ENCODE measurements around the gene SLC38A5. TPM values are rescaled to one million over a fixed set of nuclear protein-coding genes. Genes with fewer than 3 reads are reported as not detected.
A peak's percentile ranks its signal among the peaks of the same experiment; 100 is the strongest.

Gene SLC38A5
- total RNA-seq, 1 donor from 2014 or later = 2.6 TPM

DNA sequence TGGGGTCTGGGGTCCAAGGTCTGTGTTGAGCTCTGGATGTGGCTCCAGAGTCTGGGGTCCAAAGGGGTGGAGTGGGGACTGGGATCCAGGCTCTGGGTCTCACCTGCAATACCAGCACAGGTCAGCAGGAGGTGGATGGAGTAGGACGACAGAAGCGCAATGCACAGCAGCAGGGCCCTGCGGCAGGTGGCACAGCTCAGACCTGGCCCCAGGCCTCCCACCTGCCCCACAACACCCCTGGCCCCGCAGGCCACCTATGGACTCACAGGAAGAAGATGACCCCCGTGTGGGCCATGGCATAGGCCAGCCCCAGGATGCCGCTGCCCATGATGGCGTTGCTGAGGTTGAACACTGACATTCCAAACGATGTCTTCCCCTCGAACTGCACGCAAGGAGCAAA, 3.4 kb downstream of the SLC38A5 start:
- DNase-seq (ENCODE audit: low spot score) = no peak
- TF ChIP-seq, protein P1, sequence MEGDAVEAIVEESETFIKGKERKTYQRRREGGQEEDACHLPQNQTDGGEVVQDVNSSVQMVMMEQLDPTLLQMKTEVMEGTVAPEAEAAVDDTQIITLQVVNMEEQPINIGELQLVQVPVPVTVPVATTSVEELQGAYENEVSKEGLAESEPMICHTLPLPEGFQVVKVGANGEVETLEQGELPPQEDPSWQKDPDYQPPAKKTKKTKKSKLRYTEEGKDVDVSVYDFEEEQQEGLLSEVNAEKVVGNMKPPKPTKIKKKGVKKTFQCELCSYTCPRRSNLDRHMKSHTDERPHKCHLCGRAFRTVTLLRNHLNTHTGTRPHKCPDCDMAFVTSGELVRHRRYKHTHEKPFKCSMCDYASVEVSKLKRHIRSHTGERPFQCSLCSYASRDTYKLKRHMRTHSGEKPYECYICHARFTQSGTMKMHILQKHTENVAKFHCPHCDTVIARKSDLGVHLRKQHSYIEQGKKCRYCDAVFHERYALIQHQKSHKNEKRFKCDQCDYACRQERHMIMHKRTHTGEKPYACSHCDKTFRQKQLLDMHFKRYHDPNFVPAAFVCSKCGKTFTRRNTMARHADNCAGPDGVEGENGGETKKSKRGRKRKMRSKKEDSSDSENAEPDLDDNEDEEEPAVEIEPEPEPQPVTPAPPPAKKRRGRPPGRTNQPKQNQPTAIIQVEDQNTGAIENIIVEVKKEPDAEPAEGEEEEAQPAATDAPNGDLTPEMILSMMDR (IDR thresholded peaks at IDR 0.05) = peak; percentile 35
- Mint-ChIP-seq H3K4me3 (ENCODE audit: unreplicated experiment) (no peak overlapping the region), H3K36me3 (ENCODE audit: low read depth) (peaks cover 3% of the 10 kb centered on the region), H3K27me3 (ENCODE audit: low read depth) (no peaks in the 10 kb centered on the region), H3K27ac (ENCODE audit: unreplicated experiment) (no peak overlapping the region), H3K4me1 (ENCODE audit: low read depth) (peaks cover 16% of the 10 kb centered on the region), H3K9me3 (ENCODE audit: low read depth) (peaks cover 2% of the 10 kb centered on the region)

DNA sequence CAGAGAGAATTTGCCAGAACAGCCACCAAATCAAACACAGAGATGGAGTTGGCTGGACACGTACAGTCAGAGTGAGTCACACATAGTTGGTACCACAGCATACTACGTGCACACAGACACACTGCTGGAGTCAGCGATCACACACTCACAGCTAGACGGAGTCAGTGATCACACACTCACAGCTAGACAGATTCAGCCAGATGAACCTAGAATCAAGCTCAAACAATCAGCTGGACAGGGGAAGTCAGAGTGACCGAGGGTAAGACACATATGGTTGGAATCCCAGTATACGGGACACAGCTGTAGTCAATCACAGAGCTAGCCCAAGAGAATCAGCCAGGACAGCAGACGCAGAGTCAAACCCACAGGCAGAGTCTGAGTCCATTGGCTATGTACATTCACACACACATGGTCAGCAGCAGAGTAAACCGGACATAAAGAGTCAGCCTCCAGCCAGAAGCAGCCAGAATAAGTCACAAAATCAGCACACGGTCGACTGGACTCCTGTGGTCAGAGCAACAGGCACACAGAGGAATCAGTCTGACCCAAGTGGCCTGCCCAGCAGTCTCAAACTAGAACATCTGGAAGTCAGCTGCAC, 4.6 kb downstream of the SLC38A5 start:
- Mint-ChIP-seq H3K27ac (ENCODE audit: unreplicated experiment) (peak overlapping the region; percentile 81), H3K27me3 (ENCODE audit: low read depth) (no peaks in the 10 kb centered on the region), H3K4me1 (ENCODE audit: low read depth) (peaks cover 16% of the 10 kb centered on the region), H3K4me3 (ENCODE audit: unreplicated experiment) (no peak overlapping the region), H3K9me3 (ENCODE audit: low read depth) (peaks cover 2% of the 10 kb centered on the region), H3K36me3 (ENCODE audit: low read depth) (peaks cover 3% of the 10 kb centered on the region)
- TF ChIP-seq, protein P1 (IDR thresholded peaks at IDR 0.05) = no peak
- no peak for DNase-seq (ENCODE audit: low spot score)

DNA sequence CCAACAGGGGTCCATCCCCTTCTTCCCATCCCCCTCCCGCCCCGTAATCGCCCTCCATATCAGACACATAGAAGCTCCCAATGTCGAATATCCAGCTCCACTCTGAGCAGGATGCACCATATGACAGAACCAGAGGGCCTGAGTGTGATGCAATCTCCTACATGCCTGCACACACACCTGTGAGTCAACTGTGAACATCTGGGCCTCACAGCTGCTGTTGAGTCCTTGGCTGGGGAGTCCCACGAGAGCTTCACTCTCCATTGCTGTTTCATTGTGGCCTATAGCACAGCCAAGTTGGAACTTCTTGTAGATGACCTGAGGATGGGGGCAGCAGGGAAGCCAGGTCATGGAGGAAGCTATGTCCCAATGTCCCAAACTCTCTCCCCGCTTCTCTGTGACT, 8.2 kb downstream of the SLC38A5 start:
- Mint-ChIP-seq H3K4me1 (ENCODE audit: low read depth) (peaks cover 16% of the 10 kb centered on the region), H3K9me3 (ENCODE audit: low read depth) (peaks cover 11% of the 10 kb centered on the region), H3K27ac (ENCODE audit: unreplicated experiment) (no peak overlapping the region), H3K36me3 (ENCODE audit: low read depth) (peaks cover 3% of the 10 kb centered on the region), H3K4me3 (ENCODE audit: unreplicated experiment) (no peak overlapping the region), H3K27me3 (ENCODE audit: low read depth) (no peaks in the 10 kb centered on the region)
- TF ChIP-seq, protein P1 (IDR thresholded peaks at IDR 0.05) = no peak
- DNase-seq (ENCODE audit: low spot score) = no peak

DNA sequence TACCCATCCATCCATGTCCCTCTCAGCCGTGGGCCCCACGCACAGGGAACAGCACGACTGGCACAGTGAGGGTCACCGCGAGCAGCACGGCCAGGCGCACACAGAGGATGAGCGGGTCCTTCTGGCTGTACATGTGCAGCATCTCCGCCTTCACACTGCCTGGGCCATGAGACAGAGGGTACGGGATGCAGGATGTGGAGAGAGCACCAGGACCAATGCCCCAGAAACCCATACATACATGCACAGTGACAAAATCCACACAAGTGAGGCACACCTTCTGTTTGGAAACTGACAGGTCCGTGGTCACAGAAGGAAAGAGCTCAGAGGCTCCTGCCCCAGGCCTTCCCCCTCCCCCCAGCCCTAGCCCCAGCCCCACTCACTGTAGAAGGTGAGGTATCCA, 9.5 kb downstream of the SLC38A5 start:
- Mint-ChIP-seq H3K4me3 (ENCODE audit: unreplicated experiment) (no peak overlapping the region), H3K36me3 (ENCODE audit: low read depth) (peaks cover 3% of the 10 kb centered on the region), H3K9me3 (ENCODE audit: low read depth) (peaks cover 13% of the 10 kb centered on the region), H3K4me1 (ENCODE audit: low read depth) (peaks cover 14% of the 10 kb centered on the region), H3K27ac (ENCODE audit: unreplicated experiment) (no peak overlapping the region), H3K27me3 (ENCODE audit: low read depth) (no peaks in the 10 kb centered on the region)
- DNase-seq (ENCODE audit: low spot score) = no peak
- TF ChIP-seq, protein P1 (IDR thresholded peaks at IDR 0.05) = no peak

DNA sequence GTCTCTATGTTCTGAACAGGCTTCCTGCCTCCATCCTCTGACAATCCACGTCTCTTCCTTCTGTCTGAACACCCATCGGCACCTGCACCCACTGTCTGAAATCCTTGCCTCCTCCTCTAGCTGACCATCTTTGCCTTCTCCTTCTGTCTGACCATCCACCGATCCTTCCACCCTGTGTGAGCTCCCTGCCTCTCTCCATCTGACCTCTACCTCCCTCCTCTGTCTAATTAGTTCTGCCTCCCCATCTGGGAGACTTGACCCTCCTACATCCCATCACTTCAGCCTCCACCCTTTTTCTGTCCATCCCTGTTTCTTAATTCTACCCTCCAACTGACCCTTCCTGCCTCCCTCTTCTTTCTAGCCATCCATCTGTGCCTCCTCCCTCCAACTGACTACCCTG, 10.0 kb downstream of the SLC38A5 start:
- Mint-ChIP-seq H3K4me3 (ENCODE audit: unreplicated experiment) (no peak overlapping the region), H3K27me3 (ENCODE audit: low read depth) (no peaks in the 10 kb centered on the region), H3K27ac (ENCODE audit: unreplicated experiment) (no peak overlapping the region), H3K4me1 (ENCODE audit: low read depth) (peaks cover 8% of the 10 kb centered on the region), H3K36me3 (ENCODE audit: low read depth) (peaks cover 3% of the 10 kb centered on the region), H3K9me3 (ENCODE audit: low read depth) (peaks cover 13% of the 10 kb centered on the region)
- DNase-seq (ENCODE audit: low spot score) = no peak
- TF ChIP-seq, protein P1 (IDR thresholded peaks at IDR 0.05) = no peak

Measured in chondrocyte (in vitro differentiated cells).